ENCODE results near the gene ZACN. TPM values are rescaled to one million over a fixed set of nuclear protein-coding genes. Genes with fewer than 3 reads are reported as not detected.

ZACN gene
- polyA plus RNA-seq, 2 of the 4 experiments (the other 2 are of a cell fraction), result 0.12 to 0.30 TPM

GRCh38 chr17:76079956-76080767, 1.2 kb downstream of the ZACN start:
- DNase-seq (ENCODE audit: low read depth in 1 of 2, low spot score in 1 of 2) (no peak), FAIRE-seq (no peak), ATAC-seq (peak in 1 of 2 experiments; percentile 12; a peak in 2 of 6 replicates)
- Histone ChIP-seq H3K4me3 (no peak overlapping the region), H3K4me2 (no peak overlapping the region), H3K27ac (no peak overlapping the region; a peak in 1 of 6 replicates), H3K4me1 (peaks cover 10% of the 10 kb centered on the region), H3K9me3 (no peaks in the 10 kb centered on the region)
- 47% methylated on average over 23 of the region's 23 CpGs for WGBS (ENCODE audit: missing lambda C conversion rate)
- TF ChIP-seq ZC3H11A (IDR thresholded peaks at IDR 0.05), result no peak
- TF ChIP-seq BCL3 (IDR thresholded peaks at IDR 0.05), result peak; percentile 45; the same call in 2 of the 3 replicates
- TF ChIP-seq SMC3 (IDR thresholded peaks at IDR 0.05), result no peak
- no peak for TF ChIP-seq FOSL2 (IDR thresholded peaks at IDR 0.05)
- no peak for TF ChIP-seq FOSL2 (CRISPR knock-in tag; IDR thresholded peaks at IDR 0.05)
- no peak for TF ChIP-seq ATOH8 (CRISPR knock-in tag; IDR thresholded peaks at IDR 0.05; ENCODE audit: low read depth)
- no peak for TF ChIP-seq KDM1A (IDR thresholded peaks at IDR 0.05; ENCODE audit: low read depth)
- no peak for TF ChIP-seq RARB (CRISPR knock-in tag; IDR thresholded peaks at IDR 0.05)
- TF ChIP-seq ESRRA (IDR thresholded peaks at IDR 0.05; ENCODE audit: borderline replicate concordance, low read length), result no peak
- no peak for TF ChIP-seq GATA3 (IDR thresholded peaks at IDR 0.05; ENCODE audit: borderline replicate concordance)
- peak in 1 of 2 experiments; percentile 33; a peak in 1 of 5 replicates for TF ChIP-seq JUN (IDR thresholded peaks at IDR 0.05)
- no peak for TF ChIP-seq HOXA7 (CRISPR knock-in tag; IDR thresholded peaks at IDR 0.05)
- TF ChIP-seq HEYL (CRISPR knock-in tag; IDR thresholded peaks at IDR 0.05), result no peak
- TF ChIP-seq MAZ (IDR thresholded peaks at IDR 0.05; ENCODE audit: borderline replicate concordance, low read depth, low read length), result no peak
- TF ChIP-seq PBX3 (IDR thresholded peaks at IDR 0.05), result peak; percentile 55; the same call in 1 of the 2 replicates
- CTCF ChIA-PET, result interaction anchor here (0.8 to 4.4 kb wide), 8 partner anchors 23 to 199 kb away, joined by 3 to 15 read pairs (median 4); partner anchors contain the start of gene CDK3
- POLR2A ChIA-PET, result interaction anchor here (0.8 to 1.2 kb wide), 2 partner anchors 15 to 23 kb away, joined by 4 to 5 read pairs; partner anchors contain the start of gene EXOC7

GRCh38 chr17:76080768-76081287, 1.8 kb downstream of the ZACN start:
- FAIRE-seq (no peak), ATAC-seq (no peak; a peak in 1 of 6 replicates), DNase-seq (ENCODE audit: low read depth in 1 of 2, low spot score in 1 of 2) (no peak)
- CTCF ChIA-PET, result interaction anchor here (0.6 to 4.4 kb wide), 5 partner anchors 29 to 198 kb away, joined by 3 to 15 read pairs (median 4); partner anchors contain the start of gene CDK3
- peak; percentile 21; the same call in 1 of the 2 replicates for TF ChIP-seq POLR2A (IDR thresholded peaks at IDR 0.05; ENCODE audit: low read length)
- no peak for TF ChIP-seq HOXA7 (CRISPR knock-in tag; IDR thresholded peaks at IDR 0.05)
- TF ChIP-seq RCOR1 (IDR thresholded peaks at IDR 0.05; ENCODE audit: low read depth, low read length), result no peak
- Histone ChIP-seq H3K4me3 (no peak overlapping the region), H3K4me2 (no peak overlapping the region), H3K4me1 (peaks cover 3% of the 10 kb centered on the region; the same call in 1 of the 3 replicates), H3K9me3 (no peaks in the 10 kb centered on the region), H3K27ac (no peak overlapping the region)
- POLR2A ChIA-PET, result no interaction called here
- WGBS (ENCODE audit: missing lambda C conversion rate), result 86% methylated on average over 6 of the region's 6 CpGs
